Measurements from ENCODE around the gene OR2T3.
"Not testable (repeated sequence)": the region's sequence is repeated elsewhere in the genome, so short reads cannot be mapped to it uniquely, and the experiment has no call there.

Gene OR2T3, protein sequence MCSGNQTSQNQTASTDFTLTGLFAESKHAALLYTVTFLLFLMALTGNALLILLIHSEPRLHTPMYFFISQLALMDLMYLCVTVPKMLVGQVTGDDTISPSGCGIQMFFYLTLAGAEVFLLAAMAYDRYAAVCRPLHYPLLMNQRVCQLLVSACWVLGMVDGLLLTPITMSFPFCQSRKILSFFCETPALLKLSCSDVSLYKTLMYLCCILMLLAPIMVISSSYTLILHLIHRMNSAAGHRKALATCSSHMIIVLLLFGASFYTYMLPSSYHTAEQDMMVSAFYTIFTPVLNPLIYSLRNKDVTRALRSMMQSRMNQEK

DNA sequence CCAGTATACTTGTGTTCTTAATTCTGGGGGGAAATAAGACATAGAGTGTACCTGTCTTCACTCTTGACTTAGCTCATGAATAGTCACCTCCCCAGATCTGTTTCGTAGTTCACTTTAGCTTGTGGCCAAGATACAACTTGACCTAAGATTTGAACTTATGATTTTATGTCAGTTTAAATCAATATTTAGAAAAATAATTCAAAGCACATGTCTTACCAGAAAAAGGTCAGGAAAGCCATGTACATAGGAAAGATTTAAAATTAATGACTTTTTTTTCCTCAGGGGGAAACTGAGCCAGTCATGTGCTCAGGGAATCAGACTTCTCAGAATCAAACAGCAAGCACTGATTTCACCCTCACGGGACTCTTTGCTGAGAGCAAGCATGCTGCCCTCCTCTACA lies at the start of gene OR2T3:
TSS of gene OR2T3 (plus strand) at position 301 of the 400 bp plus-strand sequence. CDS start at position 301, 0 bp downstream.
- DNase-seq (ENCODE audit: low spot score) = not testable (repeated sequence)

DNA sequence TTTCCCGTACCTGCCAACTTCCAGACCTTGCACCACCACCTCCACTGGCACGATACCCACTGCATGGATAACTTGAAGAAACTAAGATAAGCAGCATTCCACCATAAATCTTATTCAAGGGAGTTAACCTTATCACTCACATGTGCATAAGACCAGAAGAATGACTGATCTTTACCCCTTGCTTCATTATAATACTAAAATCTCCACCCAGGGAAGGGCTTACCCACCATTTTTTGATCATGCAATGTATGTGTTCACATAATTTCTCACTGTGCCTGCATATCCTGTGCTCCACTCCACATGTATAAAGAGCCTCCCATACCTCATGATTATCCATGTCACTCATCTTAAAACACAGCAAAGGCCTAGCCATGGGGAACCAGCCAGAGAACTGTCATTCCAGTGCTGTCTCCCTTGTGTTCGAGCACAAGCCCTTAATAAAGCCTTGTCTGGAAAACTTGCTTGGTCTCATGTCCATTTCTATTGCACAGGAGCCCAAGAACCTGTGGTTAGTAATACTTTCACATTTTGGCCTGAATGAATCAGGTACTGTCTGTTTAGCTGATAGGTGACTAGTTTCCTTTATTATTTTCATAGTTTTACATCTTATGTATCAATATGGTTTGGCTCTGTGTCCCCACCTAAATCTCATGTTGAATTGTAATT lies 45.5 kb upstream of the OR2T3 start:
- not testable (repeated sequence) for DNase-seq (ENCODE audit: low spot score)

GRCh38 chr1:248428192-248428533 lies 45.0 kb upstream of the OR2T3 start:
- DNase-seq (ENCODE audit: low spot score) = not testable (repeated sequence)

DNA sequence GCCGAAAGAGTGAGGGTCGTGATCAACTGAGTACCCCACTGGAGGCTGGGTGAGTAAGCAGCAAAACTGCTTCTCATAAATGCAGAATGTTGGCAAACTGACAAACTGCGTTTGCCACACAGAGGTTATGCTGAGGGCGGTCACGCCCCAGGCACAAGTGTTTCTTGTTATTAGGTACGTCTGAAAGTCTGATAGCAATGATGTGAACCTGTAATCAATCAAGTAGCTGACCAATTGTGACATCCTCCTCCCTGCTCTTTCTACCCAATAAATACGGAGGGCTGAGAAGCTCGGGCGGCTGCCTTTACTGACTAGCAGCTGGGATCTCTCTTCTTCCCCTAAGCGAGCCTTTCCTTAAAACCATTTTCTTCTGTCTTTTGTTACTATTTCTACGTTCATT lies 41.5 kb upstream of the OR2T3 start:
- DNase-seq (ENCODE audit: low spot score) = not testable (repeated sequence)

GRCh38 chr1:248432201-248432600 lies 41.0 kb upstream of the OR2T3 start:
- DNase-seq (ENCODE audit: low spot score) = not testable (repeated sequence)

GRCh38 chr1:248433811-248434415 lies 39.2 kb upstream of the OR2T3 start:
- DNase-seq (ENCODE audit: low spot score) = not testable (repeated sequence)

- not testable (repeated sequence) for DNase-seq (ENCODE audit: low spot score)
Observed at GRCh38 chr1:248434913-248435312, 38.2 kb upstream of the OR2T3 start.

- DNase-seq (ENCODE audit: low spot score) = not testable (repeated sequence)
Observed at GRCh38 chr1:248436303-248436702, 36.8 kb upstream of the OR2T3 start.

DNA sequence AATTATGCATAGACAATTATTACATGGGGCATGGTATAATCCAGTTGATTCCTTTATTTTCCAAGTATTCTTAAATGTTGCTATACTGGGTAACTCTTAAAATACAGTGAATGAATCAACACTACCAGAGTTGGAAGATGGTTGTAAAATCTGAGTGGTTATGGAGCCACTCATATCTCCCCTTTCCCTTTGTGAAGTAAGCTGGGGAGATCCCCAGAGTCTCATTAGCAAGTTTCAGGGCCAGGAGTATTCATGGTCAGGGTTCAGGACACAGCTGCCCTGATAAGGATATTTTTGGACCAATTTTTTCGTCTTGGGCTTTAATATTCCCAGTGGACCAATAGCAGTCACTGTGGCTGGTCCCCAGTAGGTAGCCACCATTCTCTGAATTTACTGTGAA lies 34.5 kb upstream of the OR2T3 start:
- not testable (repeated sequence) for DNase-seq (ENCODE audit: low spot score)

- not testable (repeated sequence) for DNase-seq (ENCODE audit: low spot score)
Observed at GRCh38 chr1:248439283-248439682, 33.9 kb upstream of the OR2T3 start.

- DNase-seq (ENCODE audit: low spot score) = not testable (repeated sequence)
Observed at GRCh38 chr1:248442500-248443277, 30.5 kb upstream of the OR2T3 start.

DNA sequence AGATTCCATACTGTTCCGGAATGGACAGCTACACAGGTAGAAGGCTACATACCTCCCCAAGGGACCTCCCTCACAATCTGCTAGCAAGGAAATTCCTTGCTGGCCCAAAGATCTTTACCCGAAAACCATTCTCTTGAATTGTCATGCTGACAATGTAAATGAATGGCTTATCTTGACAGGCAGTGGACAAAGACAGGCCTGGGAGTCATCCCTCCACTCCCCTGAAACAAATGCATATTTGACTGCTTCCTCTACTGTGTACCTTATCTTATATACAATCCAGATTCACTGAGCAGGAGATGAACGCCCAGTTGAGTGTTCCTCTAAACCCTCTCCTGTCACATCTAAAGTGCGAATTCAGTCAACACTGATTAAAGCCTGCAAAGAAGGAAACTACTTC lies 28.5 kb upstream of the OR2T3 start:
- not testable (repeated sequence) for DNase-seq (ENCODE audit: low spot score)

GRCh38 chr1:248445399-248445798 lies 27.8 kb upstream of the OR2T3 start, which contains the start of gene OR2T2:
OR2T2 (plus strand) TSS chr1:248445637; CDS start chr1:248452798, 7,161 bp downstream.
- not testable (repeated sequence) for DNase-seq (ENCODE audit: low spot score)

DNA sequence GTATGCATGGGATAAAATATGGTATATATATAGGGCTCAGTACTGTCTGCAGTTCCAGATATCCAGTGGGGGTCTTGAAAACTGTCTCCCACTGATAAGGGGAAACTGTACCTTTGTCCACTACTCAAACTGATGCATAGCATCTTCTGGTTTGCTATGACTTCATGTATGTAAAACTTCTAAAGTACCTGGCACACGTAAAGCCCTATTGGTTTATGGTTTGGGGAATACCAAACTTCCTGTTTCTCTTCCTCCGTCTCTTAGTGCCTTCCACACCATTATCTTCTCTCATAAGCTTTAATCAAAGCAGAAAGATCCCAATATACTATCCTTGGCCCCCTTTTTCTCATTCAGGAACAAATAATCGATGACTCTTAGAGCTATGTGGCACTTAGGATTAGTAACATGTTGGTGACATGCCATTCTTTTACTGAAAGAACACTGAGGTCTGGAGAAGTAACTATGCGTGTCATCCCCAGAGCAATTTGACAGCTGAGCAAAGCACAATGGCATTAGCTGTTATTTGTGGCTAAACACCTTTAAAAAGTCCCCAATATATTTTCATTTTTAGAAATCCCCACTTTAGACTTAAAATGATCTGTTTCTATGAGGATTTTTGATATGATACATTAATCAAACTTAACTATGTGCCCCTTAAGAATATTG lies 24.6 kb upstream of the OR2T3 start:
- DNase-seq (ENCODE audit: low spot score) = not testable (repeated sequence)

- DNase-seq (ENCODE audit: low spot score) = not testable (repeated sequence)
Observed at GRCh38 chr1:248449821-248450465, 23.2 kb upstream of the OR2T3 start.

- DNase-seq (ENCODE audit: low spot score) = not testable (repeated sequence)
Observed at GRCh38 chr1:248450466-248451145, 22.5 kb upstream of the OR2T3 start.

- DNase-seq (ENCODE audit: low spot score) = not testable (repeated sequence)
Observed at GRCh38 chr1:248453619-248454018, 19.5 kb upstream of the OR2T3 start.

DNA sequence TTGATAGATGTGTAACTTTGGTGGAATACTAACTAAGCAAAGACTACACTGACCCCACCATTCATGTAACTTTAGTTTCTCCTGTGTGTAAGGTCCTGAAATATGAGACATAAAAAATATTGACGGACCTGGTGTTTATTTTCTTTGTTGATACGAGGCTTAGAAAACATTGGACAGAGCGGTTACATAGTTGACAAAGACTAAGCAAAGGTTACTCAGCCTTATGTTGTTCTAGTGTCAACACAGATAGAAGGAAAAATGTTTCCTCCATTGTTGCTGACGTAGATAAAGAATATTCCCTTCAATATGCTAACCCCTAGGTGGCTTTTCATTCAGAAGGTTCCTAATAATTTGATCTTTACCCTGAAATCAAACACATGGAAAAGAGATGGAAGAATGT lies 18.1 kb upstream of the OR2T3 start:
- not testable (repeated sequence) for DNase-seq (ENCODE audit: low spot score)

GRCh38 chr1:248456635-248457034 lies 16.5 kb upstream of the OR2T3 start:
- DNase-seq (ENCODE audit: low spot score) = not testable (repeated sequence)

GRCh38 chr1:248459117-248459516 lies 14.0 kb upstream of the OR2T3 start:
- not testable (repeated sequence) for DNase-seq (ENCODE audit: low spot score)

Data from LoVo (cell line).